Fibroblast of lung (primary cell): ENCODE results near the gene TMEM89.

ENCODE experiments used
- EZH2 ChIP-seq: IDR thresholded peaks from 2 replicates; pipeline ENCODE4 v1.5.1; 2012; ENCODE audit warnings: low read length, control low read depth, mild to moderate bottlenecking; ENCODE audit errors: missing control alignments
- TF ChIP-seq, protein P1 (sequence below), 2 donors: IDR thresholded peaks in 1 of 2; conservative IDR thresholded peaks in 1 of 2; 1 replicate in 1 of 2; 2 replicates in 1 of 2; pipeline ENCODE4 v1.5.1; 2011 to 2012; ENCODE audit warnings: low read length in 2 of 2, control low read depth in 1 of 2, inconsistent platforms in 1 of 2, low read depth in 1 of 2, mild to moderate bottlenecking in 1 of 2

DNA sequence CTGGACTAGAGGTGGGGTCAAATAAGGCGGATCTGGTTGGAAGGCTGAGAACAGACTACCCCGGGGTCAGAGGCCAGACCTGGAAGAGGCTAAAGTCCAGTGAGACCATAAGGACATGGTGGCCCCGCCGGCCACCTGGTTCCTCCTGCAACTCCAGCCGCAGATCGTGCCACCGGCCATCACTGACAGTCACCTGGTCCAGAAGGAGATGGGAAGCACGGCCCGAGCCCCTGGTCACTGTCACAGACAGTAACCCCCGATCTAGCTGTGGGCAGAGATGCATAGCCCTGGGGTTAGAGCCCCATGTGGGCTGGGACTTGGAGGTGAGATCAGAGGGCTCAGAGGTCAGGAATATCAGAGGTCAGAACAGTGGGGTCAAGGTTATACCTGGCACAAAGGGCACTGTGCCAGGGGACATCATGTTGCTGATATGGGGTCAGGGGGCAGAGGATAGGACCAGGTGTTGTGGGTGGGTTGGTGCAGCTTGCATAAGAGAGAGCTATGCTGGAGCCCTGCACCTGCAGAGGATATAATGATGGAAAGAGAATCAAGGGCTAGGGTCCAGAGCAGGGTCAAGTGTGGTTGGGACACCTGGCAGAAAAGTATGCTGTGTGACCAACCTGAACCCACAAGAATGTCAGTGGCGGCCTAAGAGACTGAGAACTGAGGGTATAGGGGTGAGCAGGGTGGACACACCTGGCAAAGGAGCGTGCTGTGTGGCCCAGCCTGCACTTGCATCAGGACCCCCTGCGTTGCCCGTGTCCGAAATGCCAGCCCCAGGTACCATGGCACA is 31.6 kb upstream of the TMEM89 start:
- TF ChIP-seq, protein P1, sequence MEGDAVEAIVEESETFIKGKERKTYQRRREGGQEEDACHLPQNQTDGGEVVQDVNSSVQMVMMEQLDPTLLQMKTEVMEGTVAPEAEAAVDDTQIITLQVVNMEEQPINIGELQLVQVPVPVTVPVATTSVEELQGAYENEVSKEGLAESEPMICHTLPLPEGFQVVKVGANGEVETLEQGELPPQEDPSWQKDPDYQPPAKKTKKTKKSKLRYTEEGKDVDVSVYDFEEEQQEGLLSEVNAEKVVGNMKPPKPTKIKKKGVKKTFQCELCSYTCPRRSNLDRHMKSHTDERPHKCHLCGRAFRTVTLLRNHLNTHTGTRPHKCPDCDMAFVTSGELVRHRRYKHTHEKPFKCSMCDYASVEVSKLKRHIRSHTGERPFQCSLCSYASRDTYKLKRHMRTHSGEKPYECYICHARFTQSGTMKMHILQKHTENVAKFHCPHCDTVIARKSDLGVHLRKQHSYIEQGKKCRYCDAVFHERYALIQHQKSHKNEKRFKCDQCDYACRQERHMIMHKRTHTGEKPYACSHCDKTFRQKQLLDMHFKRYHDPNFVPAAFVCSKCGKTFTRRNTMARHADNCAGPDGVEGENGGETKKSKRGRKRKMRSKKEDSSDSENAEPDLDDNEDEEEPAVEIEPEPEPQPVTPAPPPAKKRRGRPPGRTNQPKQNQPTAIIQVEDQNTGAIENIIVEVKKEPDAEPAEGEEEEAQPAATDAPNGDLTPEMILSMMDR (conservative IDR thresholded peaks at IDR 0.05 in 1 of 2, IDR thresholded peaks at IDR 0.05 in 1 of 2; ENCODE audit: low read depth in 1 of 2, low read length in 2 of 2): no peak
- TF ChIP-seq EZH2: no peak
